ENCODE data around the gene ZNF143. TPM values are rescaled to one million over a fixed set of nuclear protein-coding genes. Genes with fewer than 3 reads are reported as not detected.

Gene ZNF143
- total and polyA plus RNA-seq, 10 of the 15 experiments (the other 5 are each of a cell fraction or from before 2014, with no cell fraction given), result 13.6 to 48.7 (median 19.4) TPM

DNA sequence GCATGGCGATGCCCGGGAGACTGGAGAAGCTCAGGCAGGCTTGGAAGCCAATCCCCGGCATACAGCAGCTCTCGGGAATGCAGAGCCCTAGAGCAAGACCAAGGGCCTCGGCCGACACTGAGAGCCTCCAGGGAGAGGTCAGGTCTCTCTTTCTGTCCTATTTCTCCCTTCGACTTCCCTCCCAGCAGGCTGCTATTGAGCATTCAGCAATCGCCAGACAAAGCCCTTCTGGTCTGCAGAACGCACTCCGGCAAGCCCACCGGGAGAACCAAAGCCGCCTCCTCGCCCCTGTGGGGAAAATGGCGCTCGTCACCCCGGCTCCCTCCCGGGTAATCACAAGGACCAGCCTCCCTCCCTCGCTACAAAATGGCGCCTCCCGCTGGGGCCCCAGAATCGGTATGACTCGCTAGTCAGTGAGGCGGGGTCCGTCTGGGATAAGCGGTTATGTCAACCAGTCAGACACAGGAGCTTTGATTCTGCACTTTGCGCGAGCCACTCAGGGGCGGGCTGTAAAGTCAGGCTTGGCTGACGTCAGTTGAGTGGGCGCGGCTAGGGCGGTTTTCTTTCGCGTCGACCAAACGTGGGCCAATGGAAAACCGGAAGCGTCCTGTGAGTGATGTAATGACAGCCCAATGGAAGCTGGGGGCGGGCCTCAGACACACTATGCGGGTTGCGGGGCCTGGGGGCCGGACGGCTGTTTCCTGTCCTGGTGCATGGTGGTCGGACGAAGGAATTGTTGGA lies at the start of gene ZNF143 (continued):
- TF ChIP-seq PML (IDR thresholded peaks at IDR 0.05; ENCODE audit: low read length) (peak; percentile 79; the same call in 1 of the 2 replicates), LARP7 (IDR thresholded peaks at IDR 0.05) (peak; percentile 64; the same call in 1 of the 2 replicates), BCL11A (IDR thresholded peaks at IDR 0.05; ENCODE audit: low read depth, low read length) (no peak), SIN3A (IDR thresholded peaks at IDR 0.05; ENCODE audit: low read depth, low read length) (no peak), TAF1 (IDR thresholded peaks at IDR 0.05; ENCODE audit: borderline replicate concordance, low read depth, low read length) (peak; percentile 88), CHD2 (IDR thresholded peaks at IDR 0.05; ENCODE audit: borderline replicate concordance, low read depth, low read length) (peak; percentile 95), FOXM1 (IDR thresholded peaks at IDR 0.05; ENCODE audit: low read depth, low read length) (peak; percentile 65), RUNX3 (IDR thresholded peaks at IDR 0.05; ENCODE audit: low read length) (peak; percentile 73), RFX5 (IDR thresholded peaks at IDR 0.05; ENCODE audit: low read depth, low read length) (peak; percentile 73), SPI1 (IDR thresholded peaks at IDR 0.05; ENCODE audit: borderline replicate concordance, insufficient read depth, low read depth, low read length) (no peak), IRF3 (IDR thresholded peaks at IDR 0.05) (peak; percentile 92), GABPA (IDR thresholded peaks at IDR 0.05; ENCODE audit: low read depth) (peak; percentile 94), ZNF207 (IDR thresholded peaks at IDR 0.05; ENCODE audit: borderline replicate concordance) (peak; percentile 85; the same call in 1 of the 2 replicates), IRF4 (IDR thresholded peaks at IDR 0.05; ENCODE audit: low read depth, low read length) (peak; percentile 6; the same call in 1 of the 2 replicates), NBN (IDR thresholded peaks at IDR 0.05) (peak; percentile 94), PAX8 (IDR thresholded peaks at IDR 0.05) (peak; percentile 94), SMARCA5 (IDR thresholded peaks at IDR 0.05) (peak; percentile 51), SUPT20H (IDR thresholded peaks at IDR 0.05; ENCODE audit: borderline replicate concordance, control insufficient read depth, low read depth, low read length) (no peak), CEBPB (IDR thresholded peaks at IDR 0.05; ENCODE audit: borderline replicate concordance in 1 of 2, low read depth in 2 of 2, low read length in 2 of 2) (no peak), SP1 (IDR thresholded peaks at IDR 0.05; ENCODE audit: low read depth, low read length) (peak; percentile 97), ZBED1 (IDR thresholded peaks at IDR 0.05; ENCODE audit: borderline replicate concordance) (peak; percentile 41; the same call in 1 of the 2 replicates), RAD51 (IDR thresholded peaks at IDR 0.05) (0 out of 2 replicates have a peak, but pooled peaks have one; percentile 23), NR2F1 (conservative IDR thresholded peaks at IDR 0.05) (0 out of 2 replicates have a peak, but pooled peaks have one; percentile 10)
- TF ChIP-seq, protein P1, sequence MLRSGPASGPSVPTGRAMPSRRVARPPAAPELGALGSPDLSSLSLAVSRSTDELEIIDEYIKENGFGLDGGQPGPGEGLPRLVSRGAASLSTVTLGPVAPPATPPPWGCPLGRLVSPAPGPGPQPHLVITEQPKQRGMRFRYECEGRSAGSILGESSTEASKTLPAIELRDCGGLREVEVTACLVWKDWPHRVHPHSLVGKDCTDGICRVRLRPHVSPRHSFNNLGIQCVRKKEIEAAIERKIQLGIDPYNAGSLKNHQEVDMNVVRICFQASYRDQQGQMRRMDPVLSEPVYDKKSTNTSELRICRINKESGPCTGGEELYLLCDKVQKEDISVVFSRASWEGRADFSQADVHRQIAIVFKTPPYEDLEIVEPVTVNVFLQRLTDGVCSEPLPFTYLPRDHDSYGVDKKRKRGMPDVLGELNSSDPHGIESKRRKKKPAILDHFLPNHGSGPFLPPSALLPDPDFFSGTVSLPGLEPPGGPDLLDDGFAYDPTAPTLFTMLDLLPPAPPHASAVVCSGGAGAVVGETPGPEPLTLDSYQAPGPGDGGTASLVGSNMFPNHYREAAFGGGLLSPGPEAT (IDR thresholded peaks at IDR 0.05; ENCODE audit: low read depth), result peak; percentile 79; the same call in 1 of the 2 replicates
- TF ChIP-seq, protein P2, sequence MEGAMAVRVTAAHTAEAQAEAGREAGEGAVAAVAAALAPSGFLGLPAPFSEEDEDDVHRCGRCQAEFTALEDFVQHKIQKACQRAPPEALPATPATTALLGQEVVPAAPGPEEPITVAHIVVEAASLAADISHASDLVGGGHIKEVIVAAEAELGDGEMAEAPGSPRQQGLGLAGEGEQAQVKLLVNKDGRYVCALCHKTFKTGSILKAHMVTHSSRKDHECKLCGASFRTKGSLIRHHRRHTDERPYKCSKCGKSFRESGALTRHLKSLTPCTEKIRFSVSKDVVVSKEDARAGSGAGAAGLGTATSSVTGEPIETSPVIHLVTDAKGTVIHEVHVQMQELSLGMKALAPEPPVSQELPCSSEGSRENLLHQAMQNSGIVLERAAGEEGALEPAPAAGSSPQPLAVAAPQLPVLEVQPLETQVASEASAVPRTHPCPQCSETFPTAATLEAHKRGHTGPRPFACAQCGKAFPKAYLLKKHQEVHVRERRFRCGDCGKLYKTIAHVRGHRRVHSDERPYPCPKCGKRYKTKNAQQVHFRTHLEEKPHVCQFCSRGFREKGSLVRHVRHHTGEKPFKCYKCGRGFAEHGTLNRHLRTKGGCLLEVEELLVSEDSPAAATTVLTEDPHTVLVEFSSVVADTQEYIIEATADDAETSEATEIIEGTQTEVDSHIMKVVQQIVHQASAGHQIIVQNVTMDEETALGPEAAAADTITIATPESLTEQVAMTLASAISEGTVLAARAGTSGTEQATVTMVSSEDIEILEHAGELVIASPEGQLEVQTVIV (IDR thresholded peaks at IDR 0.05; ENCODE audit: borderline replicate concordance, partially characterized antibody), result peak; percentile 83
- TF ChIP-seq, protein P3, sequence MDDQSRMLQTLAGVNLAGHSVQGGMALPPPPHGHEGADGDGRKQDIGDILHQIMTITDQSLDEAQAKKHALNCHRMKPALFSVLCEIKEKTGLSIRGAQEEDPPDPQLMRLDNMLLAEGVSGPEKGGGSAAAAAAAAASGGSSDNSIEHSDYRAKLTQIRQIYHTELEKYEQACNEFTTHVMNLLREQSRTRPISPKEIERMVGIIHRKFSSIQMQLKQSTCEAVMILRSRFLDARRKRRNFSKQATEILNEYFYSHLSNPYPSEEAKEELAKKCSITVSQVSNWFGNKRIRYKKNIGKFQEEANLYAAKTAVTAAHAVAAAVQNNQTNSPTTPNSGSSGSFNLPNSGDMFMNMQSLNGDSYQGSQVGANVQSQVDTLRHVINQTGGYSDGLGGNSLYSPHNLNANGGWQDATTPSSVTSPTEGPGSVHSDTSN (IDR thresholded peaks at IDR 0.05; ENCODE audit: insufficient replicate concordance, low read depth, low read length), result peak; percentile 92
